Neuron (in vitro differentiated cells): ENCODE measurements around the gene FOXL1.

ENCODE experiments used
- H2AFZ ChIP-seq: one replicate; pipeline ENCODE4 v1.6.1; 2013; ENCODE audit warnings: low read depth, mild to moderate bottlenecking, inconsistent platforms, low read length, moderate library complexity
- H3K27me3 ChIP-seq: one replicate; pipeline ENCODE4 v1.6.1; 2013; ENCODE audit warnings: low read length; ENCODE audit not compliant: insufficient read depth
- H3K36me3 ChIP-seq: one replicate; pipeline ENCODE4 v1.6.1; 2013; ENCODE audit warnings: low read length; ENCODE audit not compliant: insufficient read depth
- H3K4me1 ChIP-seq: one replicate; pipeline ENCODE4 v1.6.1; 2013; ENCODE audit warnings: low read length; ENCODE audit not compliant: insufficient read depth
- H3K4me3 ChIP-seq: 2 replicates; pipeline ENCODE4 v1.5.1; 2013; ENCODE audit warnings: mild to moderate bottlenecking, low read length, moderate library complexity
- H3K9me3 ChIP-seq: one replicate; pipeline ENCODE4 v1.6.1; 2013; ENCODE audit warnings: low read length

Gene FOXL1

GRCh38 chr16:86566966-86567700 lies 11.2 kb upstream of the FOXL1 start:
- no peak overlapping the region for H2AFZ ChIP-seq
- peaks cover 6% of the 10 kb centered on the region for H3K4me1 ChIP-seq
- H3K36me3 ChIP-seq = no peaks in the 10 kb centered on the region
- H3K4me3 ChIP-seq = peak overlapping the region; percentile 20
- peaks cover 80% of the 10 kb centered on the region for H3K27me3 ChIP-seq
- peaks cover 2% of the 10 kb centered on the region for H3K9me3 ChIP-seq

GRCh38 chr16:86567701-86568581 lies 10.4 kb upstream of the FOXL1 start:
- H3K4me3 ChIP-seq = no peak overlapping the region
- H3K9me3 ChIP-seq = peaks cover 2% of the 10 kb centered on the region
- no peaks in the 10 kb centered on the region for H3K36me3 ChIP-seq

GRCh38 chr16:86568677-86569623 lies 9.4 kb upstream of the FOXL1 start:
- peaks cover 97% of the 10 kb centered on the region for H3K27me3 ChIP-seq
- peaks cover 2% of the 10 kb centered on the region for H3K9me3 ChIP-seq
- no peaks in the 10 kb centered on the region for H3K36me3 ChIP-seq
- H2AFZ ChIP-seq = no peak overlapping the region
- no peak overlapping the region for H3K4me3 ChIP-seq
- H3K4me1 ChIP-seq = no peaks in the 10 kb centered on the region

More at GRCh38 chr16:86567701-86568581, 10.4 kb upstream of the FOXL1 start:
- Histone ChIP-seq H2AFZ (no peak overlapping the region), H3K27me3 (peaks cover 88% of the 10 kb centered on the region), H3K4me1 (peaks cover 5% of the 10 kb centered on the region)

GRCh38 chr16:86569701-86570447 lies 8.5 kb upstream of the FOXL1 start:
- H3K4me1 ChIP-seq = no peaks in the 10 kb centered on the region
- no peak overlapping the region for H3K4me3 ChIP-seq
- no peak overlapping the region for H2AFZ ChIP-seq
- peaks cover 97% of the 10 kb centered on the region for H3K27me3 ChIP-seq
- no peaks in the 10 kb centered on the region for H3K36me3 ChIP-seq
- H3K9me3 ChIP-seq = peaks cover 2% of the 10 kb centered on the region

- Histone ChIP-seq H3K4me3 (no peak overlapping the region), H3K27me3 (peaks cover 97% of the 10 kb centered on the region), H3K36me3 (no peaks in the 10 kb centered on the region), H3K4me1 (no peaks in the 10 kb centered on the region), H3K9me3 (peaks cover 2% of the 10 kb centered on the region), H2AFZ (no peak overlapping the region)
Measured at GRCh38 chr16:86570558-86571529, 7.5 kb upstream of the FOXL1 start.

GRCh38 chr16:86571530-86571915 lies 6.8 kb upstream of the FOXL1 start:
- no peak overlapping the region for H3K4me3 ChIP-seq
- peaks cover 98% of the 10 kb centered on the region for H3K27me3 ChIP-seq

GRCh38 chr16:86572041-86572521 lies 6.3 kb upstream of the FOXL1 start:
- Histone ChIP-seq H2AFZ (no peak overlapping the region), H3K4me1 (no peaks in the 10 kb centered on the region), H3K4me3 (no peak overlapping the region), H3K36me3 (no peaks in the 10 kb centered on the region), H3K9me3 (peaks cover 2% of the 10 kb centered on the region), H3K27me3 (peaks cover 99% of the 10 kb centered on the region)

More at GRCh38 chr16:86571530-86571915, 6.8 kb upstream of the FOXL1 start:
- Histone ChIP-seq H3K36me3 (no peaks in the 10 kb centered on the region), H2AFZ (no peak overlapping the region), H3K4me1 (no peaks in the 10 kb centered on the region), H3K9me3 (peaks cover 2% of the 10 kb centered on the region)

- H2AFZ ChIP-seq = no peak overlapping the region
- H3K4me1 ChIP-seq = no peaks in the 10 kb centered on the region
- peaks cover 99% of the 10 kb centered on the region for H3K27me3 ChIP-seq
- H3K36me3 ChIP-seq = no peaks in the 10 kb centered on the region
- H3K4me3 ChIP-seq = no peak overlapping the region
- H3K9me3 ChIP-seq = peaks cover 2% of the 10 kb centered on the region
Measured at GRCh38 chr16:86572606-86573005, 5.7 kb upstream of the FOXL1 start.

GRCh38 chr16:86573215-86573614 lies 5.1 kb upstream of the FOXL1 start:
- Histone ChIP-seq H3K27me3 (peaks cover 99% of the 10 kb centered on the region), H3K4me1 (no peaks in the 10 kb centered on the region), H3K4me3 (no peak overlapping the region), H2AFZ (no peak overlapping the region), H3K36me3 (no peaks in the 10 kb centered on the region), H3K9me3 (peaks cover 2% of the 10 kb centered on the region)

GRCh38 chr16:86573646-86574508 lies 4.5 kb upstream of the FOXL1 start:
- no peaks in the 10 kb centered on the region for H3K36me3 ChIP-seq
- no peak overlapping the region for H2AFZ ChIP-seq
- peaks cover 100% of the 10 kb centered on the region for H3K27me3 ChIP-seq
- peaks cover 2% of the 10 kb centered on the region for H3K9me3 ChIP-seq
- no peaks in the 10 kb centered on the region for H3K4me1 ChIP-seq
- no peak overlapping the region for H3K4me3 ChIP-seq
